H1 (cell line): Measurements from ENCODE around the gene MATR3.
"Not testable (repeated sequence)": the region's sequence is repeated elsewhere in the genome, so short reads cannot be mapped to it uniquely, and the experiment has no call there.

ENCODE experiments used
- BCL11A ChIP-seq, 2 experiments: IDR thresholded peaks; one replicate each; pipeline ENCODE4 v1.6.1; 2011; ENCODE audit warnings: low read depth in 2 of 2, low read length in 2 of 2, mild to moderate bottlenecking in 2 of 2
- CBX5 ChIP-seq: fragments of 300-800, 300-1000 bp; sonication (generic); IDR thresholded peaks from 2 replicates; pipeline ENCODE4 v1.7.1; 2016; ENCODE audit warnings: antibody characterized with exemption, low read length, low read depth
- EZH2 ChIP-seq: fragments of 200-600 bp; sonication (generic); IDR thresholded peaks from 2 replicates; pipeline ENCODE4 v1.7.1; 2012; ENCODE audit warnings: low read depth, mild to moderate bottlenecking, moderate library complexity, low read length, inconsistent platforms; ENCODE audit not compliant: severe bottlenecking
- POLR2A ChIP-seq, 2 experiments: IDR thresholded peaks; 1 replicate in 1 of 2; 2 replicates in 1 of 2; pipeline ENCODE4 v1.6.1; 2011; ENCODE audit warnings: low read depth in 2 of 2, low read length in 2 of 2, mild to moderate bottlenecking in 2 of 2; ENCODE audit errors: control extremely low read depth in 1 of 2
- TF ChIP-seq, protein P1 (sequence below), 3 experiments: IDR thresholded peaks; 1 replicate in 2 of 3; 2 replicates in 1 of 3; pipeline versions ENCODE4 v1.5.1 to v1.6.1; 2011; ENCODE audit warnings: low read length in 3 of 3, mild to moderate bottlenecking in 3 of 3, inconsistent platforms in 2 of 3, low read depth in 1 of 3, moderate library complexity in 1 of 3; ENCODE audit not compliant: insufficient read depth in 1 of 3; ENCODE audit errors: control extremely low read depth in 1 of 3
- TF ChIP-seq, protein P2 (sequence below): IDR thresholded peaks from 2 replicates; pipeline ENCODE4 v1.6.1; 2012; ENCODE audit warnings: inconsistent platforms

GRCh38 chr5:139310715-139311186 lies 17.2 kb downstream of the MATR3 start:
- TF ChIP-seq EZH2; POLR2A (IDR thresholded peaks at IDR 0.05; ENCODE audit: control extremely low read depth in 1 of 2, low read depth in 2 of 2, low read length in 2 of 2); CBX5; BCL11A (IDR thresholded peaks at IDR 0.05; ENCODE audit: low read depth in 2 of 2, low read length in 2 of 2): not testable (repeated sequence)
- TF ChIP-seq, protein P1, sequence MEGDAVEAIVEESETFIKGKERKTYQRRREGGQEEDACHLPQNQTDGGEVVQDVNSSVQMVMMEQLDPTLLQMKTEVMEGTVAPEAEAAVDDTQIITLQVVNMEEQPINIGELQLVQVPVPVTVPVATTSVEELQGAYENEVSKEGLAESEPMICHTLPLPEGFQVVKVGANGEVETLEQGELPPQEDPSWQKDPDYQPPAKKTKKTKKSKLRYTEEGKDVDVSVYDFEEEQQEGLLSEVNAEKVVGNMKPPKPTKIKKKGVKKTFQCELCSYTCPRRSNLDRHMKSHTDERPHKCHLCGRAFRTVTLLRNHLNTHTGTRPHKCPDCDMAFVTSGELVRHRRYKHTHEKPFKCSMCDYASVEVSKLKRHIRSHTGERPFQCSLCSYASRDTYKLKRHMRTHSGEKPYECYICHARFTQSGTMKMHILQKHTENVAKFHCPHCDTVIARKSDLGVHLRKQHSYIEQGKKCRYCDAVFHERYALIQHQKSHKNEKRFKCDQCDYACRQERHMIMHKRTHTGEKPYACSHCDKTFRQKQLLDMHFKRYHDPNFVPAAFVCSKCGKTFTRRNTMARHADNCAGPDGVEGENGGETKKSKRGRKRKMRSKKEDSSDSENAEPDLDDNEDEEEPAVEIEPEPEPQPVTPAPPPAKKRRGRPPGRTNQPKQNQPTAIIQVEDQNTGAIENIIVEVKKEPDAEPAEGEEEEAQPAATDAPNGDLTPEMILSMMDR (IDR thresholded peaks at IDR 0.05; ENCODE audit: control extremely low read depth in 1 of 3, insufficient read depth in 1 of 3, low read depth in 1 of 3, low read length in 3 of 3), result not testable (repeated sequence)
- TF ChIP-seq, protein P2, sequence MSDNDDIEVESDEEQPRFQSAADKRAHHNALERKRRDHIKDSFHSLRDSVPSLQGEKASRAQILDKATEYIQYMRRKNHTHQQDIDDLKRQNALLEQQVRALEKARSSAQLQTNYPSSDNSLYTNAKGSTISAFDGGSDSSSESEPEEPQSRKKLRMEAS, result not testable (repeated sequence)
